Activated CD4-positive, alpha-beta T cell treated with anti-CD3 and anti-CD28 coated beads, Interleukin-2, amount 50 U/mL, for 16 hours (primary cell): ENCODE data around the gene PRR18.
"Not testable (repeated sequence)": the region's sequence is repeated elsewhere in the genome, so short reads cannot be mapped to it uniquely, and the experiment has no call there.

ENCODE experiments used
- DNase-seq: peaks from one replicate; pipeline ENCODE4 v3.0.0-alpha.2; 2020

Gene PRR18

GRCh38 chr6:166308033-166308768 lies at the start of gene PRR18:
TSS of gene PRR18 (minus strand) at chr6:166308392. CDS start at chr6:166308142, 250 bp downstream.
- DNase-seq, result no peak

- DNase-seq, result no peak
These were observed 47.4 kb upstream of the PRR18 start for GRCh38 chr6:166355552-166355951.

DNA sequence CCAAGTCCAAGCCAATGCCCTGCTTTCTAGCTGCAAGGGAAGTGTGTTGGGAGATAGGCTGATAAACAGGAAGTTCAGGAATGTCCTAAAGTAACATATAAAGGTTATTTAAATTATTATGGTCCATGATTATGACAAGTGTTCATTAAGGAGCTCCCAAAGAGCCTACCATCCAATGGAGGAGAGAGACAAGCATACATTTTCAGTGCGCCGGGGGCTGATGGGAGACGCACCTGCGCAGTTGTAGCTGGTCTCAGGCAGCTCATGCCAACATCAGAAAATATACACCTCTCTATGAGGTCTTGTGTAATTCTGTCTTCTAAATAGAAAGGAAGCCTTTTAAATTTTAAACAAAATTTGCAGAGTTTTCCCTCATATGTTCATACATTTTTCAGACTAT lies 46.8 kb upstream of the PRR18 start:
- DNase-seq, result no peak

GRCh38 chr6:166354143-166354542 lies 46.0 kb upstream of the PRR18 start:
- DNase-seq, result no peak

- DNase-seq, result no peak
These were observed 45.3 kb upstream of the PRR18 start for GRCh38 chr6:166353507-166353906.

DNA sequence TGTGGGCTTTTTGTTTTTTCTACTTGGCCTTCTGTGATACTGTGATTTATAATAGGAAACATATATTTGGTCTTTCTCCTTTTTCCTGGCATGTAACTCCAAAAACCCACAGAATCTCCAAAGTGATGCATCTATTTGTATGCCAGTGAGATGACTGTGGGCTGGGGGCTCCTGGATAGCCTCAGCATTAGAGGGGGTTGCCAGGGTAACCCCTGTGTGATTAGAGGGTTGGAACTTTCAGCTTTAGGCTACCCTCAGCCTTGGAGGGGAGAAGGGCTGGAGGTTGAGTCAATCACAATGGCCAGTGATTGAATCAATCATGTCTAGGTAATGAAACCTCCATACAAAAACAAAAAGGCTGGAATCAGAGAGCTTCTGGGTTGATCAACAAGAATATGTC lies 44.7 kb upstream of the PRR18 start:
- no peak for DNase-seq

GRCh38 chr6:166351715-166352285 lies 43.6 kb upstream of the PRR18 start:
- DNase-seq, result no peak

- DNase-seq, result peak; percentile 21
These were observed 40.2 kb upstream of the PRR18 start for GRCh38 chr6:166348305-166348949.

- DNase-seq, result no peak
These were observed 38.8 kb upstream of the PRR18 start for GRCh38 chr6:166346965-166347364.

DNA sequence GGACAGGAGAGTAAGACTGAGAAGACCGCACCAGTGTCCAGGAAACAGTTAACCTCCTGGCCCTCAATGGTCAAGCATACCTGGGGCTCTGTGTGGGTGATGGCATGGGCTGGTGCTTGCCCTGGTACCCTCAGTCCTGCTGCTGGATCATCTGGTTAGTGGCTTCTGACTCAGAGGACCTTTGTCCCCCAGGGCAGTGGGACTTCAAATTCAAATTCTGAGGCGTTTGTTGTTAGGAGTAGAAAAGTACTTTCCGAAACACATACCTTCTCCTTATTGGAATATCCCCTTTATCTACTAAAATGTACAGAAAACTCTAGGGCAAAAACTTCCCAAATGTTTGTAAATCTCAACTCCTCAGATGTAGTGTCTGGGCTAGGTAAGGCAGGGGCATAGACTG lies 38.3 kb upstream of the PRR18 start:
- no peak for DNase-seq

- not testable (repeated sequence) for DNase-seq
These were observed 37.5 kb upstream of the PRR18 start for GRCh38 chr6:166345672-166346071.

GRCh38 chr6:166344921-166345320 lies 36.7 kb upstream of the PRR18 start:
- not testable (repeated sequence) for DNase-seq

- no peak for DNase-seq
These were observed 36.0 kb upstream of the PRR18 start for GRCh38 chr6:166344240-166344639.

DNA sequence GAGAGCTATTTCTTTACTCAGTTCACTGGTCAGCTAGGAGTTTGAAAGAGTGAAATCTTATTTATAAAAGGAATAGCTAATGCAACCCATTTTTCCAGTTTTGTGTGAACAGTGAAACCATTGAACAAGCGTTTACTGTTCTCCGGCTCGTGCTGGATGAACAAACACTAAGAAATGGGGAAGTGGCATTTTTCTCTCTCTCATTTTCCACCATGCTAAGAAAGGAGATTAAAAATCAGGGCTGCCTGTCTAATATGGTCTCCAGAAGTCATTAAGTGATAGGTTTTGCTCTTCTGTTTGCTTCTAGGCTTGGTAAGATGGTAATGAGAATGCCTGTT lies 34.9 kb upstream of the PRR18 start:
- no peak for DNase-seq

DNA sequence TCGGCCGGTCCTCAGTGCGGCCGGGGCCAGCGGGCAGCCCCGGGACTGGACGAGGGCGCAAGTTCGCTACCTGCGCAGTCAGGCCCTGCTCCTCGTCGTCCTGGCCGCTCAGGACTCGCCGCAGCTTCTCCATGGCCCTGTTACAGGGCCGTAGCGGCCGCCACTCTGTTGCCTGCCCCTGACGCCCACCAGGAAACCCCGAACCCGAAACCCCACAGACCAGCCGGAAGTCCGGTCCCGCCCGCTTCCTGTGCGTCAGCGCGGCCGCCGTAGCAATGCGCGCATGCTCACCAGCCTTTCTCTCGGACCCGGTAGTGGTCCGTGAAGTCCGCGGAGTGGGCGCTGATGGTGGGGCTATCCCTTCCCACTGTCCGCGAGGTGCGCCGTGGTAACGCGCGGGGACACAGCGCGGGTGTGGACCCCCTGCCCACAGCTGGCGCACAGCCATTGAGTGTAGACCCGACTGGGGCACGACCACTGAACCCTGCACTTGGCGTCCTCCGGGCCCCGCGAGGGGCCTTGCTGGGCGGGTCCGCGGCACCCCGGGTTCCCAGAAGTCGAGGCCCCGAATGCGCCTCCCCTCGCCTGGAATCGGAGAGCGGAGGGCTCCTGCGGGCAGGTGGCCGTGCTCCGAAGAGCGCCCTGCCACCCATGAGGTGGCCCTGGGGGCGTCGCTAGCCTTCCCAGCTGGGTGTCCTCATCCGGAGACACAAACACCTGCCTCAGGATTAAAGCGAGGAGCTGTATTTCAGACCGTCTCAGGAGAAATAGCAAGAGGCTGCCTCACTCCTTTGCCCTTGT lies 34.4 kb upstream of the PRR18 start, which contains the start of gene SFT2D1:
Gene SFT2D1, minus strand, starts transcription at position 197 of the 801 bp plus-strand sequence. Its CDS starts 64 bp downstream, at position 133.
- peak; percentile 86 for DNase-seq

GRCh38 chr6:166341977-166342348 lies 33.8 kb upstream of the PRR18 start:
- DNase-seq, result no peak

- DNase-seq, result no peak
These were observed 33.3 kb upstream of the PRR18 start for GRCh38 chr6:166341464-166341863.

DNA sequence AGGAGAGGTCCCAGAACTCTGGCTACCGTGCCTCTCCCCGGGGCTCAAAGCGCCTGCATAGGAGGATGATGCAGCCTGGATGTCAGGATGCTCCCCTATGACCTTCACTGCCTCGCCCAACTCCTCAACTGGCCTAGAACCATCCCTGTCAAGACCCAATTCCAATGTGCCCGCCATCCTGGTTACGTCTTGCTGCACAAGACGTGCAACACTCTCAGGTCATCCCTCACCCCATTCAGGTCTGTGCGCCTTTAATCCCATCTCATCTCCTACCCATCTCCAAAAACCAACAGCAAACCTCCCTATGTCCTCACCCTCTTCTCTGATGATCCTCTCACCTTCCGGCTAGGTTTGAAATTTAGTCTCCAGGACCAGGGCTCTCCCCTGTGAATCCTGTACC lies 30.7 kb upstream of the PRR18 start:
- no peak for DNase-seq

DNA sequence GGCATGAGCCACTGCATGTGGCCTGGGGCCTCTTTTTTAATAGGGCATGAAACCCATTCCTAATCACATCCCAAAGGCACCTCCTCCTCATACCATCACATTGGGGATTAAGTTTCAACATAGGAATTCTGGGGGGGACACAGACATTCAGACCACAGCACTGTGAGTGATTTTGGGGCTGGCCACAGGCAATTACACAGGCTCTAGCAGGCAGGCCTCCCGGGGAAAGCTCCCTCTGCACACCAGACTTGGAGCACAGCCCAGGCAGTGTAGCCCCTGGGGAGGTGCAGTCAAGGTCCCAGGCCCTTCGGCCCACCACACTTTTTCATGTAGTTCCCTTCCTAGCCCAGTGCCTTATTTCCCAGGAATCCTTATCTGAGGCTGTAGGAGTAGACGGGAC lies 28.7 kb upstream of the PRR18 start:
- DNase-seq, result no peak

DNA sequence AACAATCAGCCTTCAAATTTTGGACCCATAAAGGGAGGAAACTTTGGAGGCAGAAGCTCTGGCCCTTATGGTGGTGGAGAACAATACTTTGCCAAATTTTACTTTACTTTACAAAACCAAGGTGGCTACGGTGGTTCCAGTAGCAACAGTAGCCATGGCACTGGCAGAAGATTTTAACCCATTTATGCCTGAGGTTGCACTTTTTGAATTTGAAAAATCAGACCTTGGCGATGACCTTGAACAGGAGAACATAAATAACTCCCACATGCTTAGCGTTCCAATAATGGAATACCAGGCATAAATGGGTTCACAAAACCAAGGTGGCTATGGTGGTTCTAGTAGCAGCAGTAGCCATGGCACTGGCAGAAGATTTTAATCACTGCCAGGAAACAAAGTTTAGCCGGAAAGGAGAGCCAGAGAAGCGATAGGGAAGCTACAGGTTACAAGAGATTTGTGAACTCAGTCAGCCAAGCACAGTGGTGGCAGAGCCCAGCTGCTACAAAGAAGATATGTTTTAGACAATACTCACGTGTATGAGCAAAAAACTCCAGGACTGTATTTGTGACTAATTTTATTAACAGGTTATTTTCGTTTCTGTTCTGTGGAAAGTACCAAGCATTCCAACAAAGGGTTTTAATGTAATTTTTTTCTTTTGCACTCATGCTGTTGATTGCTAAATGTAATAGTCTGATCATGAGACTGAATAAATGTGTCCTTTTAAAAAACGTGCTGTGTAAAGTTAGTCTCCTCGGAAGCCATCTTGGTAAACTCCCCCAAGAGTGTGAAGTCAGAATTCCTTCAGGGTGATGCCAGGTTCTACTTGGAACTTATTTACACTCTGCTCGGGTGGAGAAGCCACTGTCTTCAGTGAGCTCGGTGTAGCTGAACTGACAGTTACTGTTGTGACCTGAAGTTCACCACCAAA lies 27.4 kb upstream of the PRR18 start:
- peak; percentile 16 for DNase-seq

DNA sequence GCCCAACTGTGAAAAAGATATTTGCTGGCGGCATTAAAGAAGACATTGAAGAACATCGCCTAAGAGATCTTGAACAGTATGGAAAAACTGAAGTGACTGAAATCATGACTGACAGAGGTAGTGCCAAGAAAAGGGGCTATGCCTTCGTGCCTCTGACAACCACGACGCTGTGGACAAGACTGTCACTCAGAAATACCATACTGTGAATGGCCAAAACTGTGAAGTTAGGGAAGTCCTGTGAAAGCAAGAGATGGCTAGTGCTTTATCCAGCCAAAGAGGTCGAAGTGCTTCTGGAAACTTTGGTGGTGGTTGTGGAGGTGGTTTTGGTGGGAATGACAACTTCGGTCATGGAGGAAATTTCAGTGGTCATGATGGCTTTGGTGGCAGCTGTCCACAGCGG lies 26.7 kb upstream of the PRR18 start:
- no peak for DNase-seq
